SK-N-SH (cell line): ENCODE results near the gene POU3F1.

Source experiments
- CTCF ChIP-seq: fragments of 200-600 bp; sonication (generic); IDR thresholded peaks from 2 replicates; pipeline ENCODE4 v1.6.1; 2017; ENCODE audit warnings: antibody characterized with exemption, mild to moderate bottlenecking, moderate library complexity
- EP300 ChIP-seq, 2 experiments: IDR thresholded peaks; 2 replicates each; pipeline versions ENCODE4 v1.4.0 to v1.6.1; 2012; ENCODE audit warnings: borderline replicate concordance in 1 of 2, low read depth in 1 of 2, low read length in 1 of 2
- FOSL2 ChIP-seq: IDR thresholded peaks from 2 replicates; pipeline ENCODE4 v1.4.0; 2012; ENCODE audit warnings: low read depth, mild to moderate bottlenecking, moderate library complexity, borderline replicate concordance
- IRF3 ChIP-seq: fragments of 150-350 bp; IDR thresholded peaks from 2 replicates; pipeline ENCODE4 v1.6.1; 2016; ENCODE audit warnings: mild to moderate bottlenecking, low read depth, low read length
- JUND ChIP-seq: IDR thresholded peaks from 2 replicates; pipeline ENCODE4 v1.4.0; 2012
- MAX ChIP-seq: IDR thresholded peaks from 2 replicates; pipeline ENCODE4 v1.4.0; 2012; ENCODE audit warnings: low read depth
- POLR2AphosphoS5 ChIP-seq: IDR thresholded peaks from 2 replicates; pipeline ENCODE4 v1.6.1; 2012; ENCODE audit warnings: low read depth, low read length
- REST ChIP-seq: IDR thresholded peaks from 2 replicates; pipeline ENCODE4 v1.6.1; 2012; ENCODE audit warnings: mild to moderate bottlenecking, low read depth, low read length, moderate library complexity
- RFX5 ChIP-seq: IDR thresholded peaks from 2 replicates; pipeline ENCODE4 v1.6.1; 2012; ENCODE audit warnings: mild to moderate bottlenecking, improper control_type of control experiment, low read length
- SIN3A ChIP-seq: IDR thresholded peaks from 2 replicates; pipeline ENCODE4 v1.6.1; 2012; ENCODE audit warnings: low read depth, mild to moderate bottlenecking, low read length, moderate library complexity, borderline replicate concordance
- SMC3 ChIP-seq: IDR thresholded peaks from 2 replicates; pipeline ENCODE4 v1.6.1; 2012; ENCODE audit warnings: low read depth, low read length, improper control_type of control experiment
- TEAD4 ChIP-seq: IDR thresholded peaks from 2 replicates; pipeline ENCODE4 v1.4.0; 2012; ENCODE audit warnings: mild to moderate bottlenecking, borderline replicate concordance; ENCODE audit not compliant: insufficient read depth
- USF2 ChIP-seq: fragments of 150-350 bp; IDR thresholded peaks from 2 replicates; pipeline ENCODE4 v1.6.1; 2017; ENCODE audit warnings: antibody characterized with exemption, low read length, low read depth, borderline replicate concordance
- YY1 ChIP-seq: IDR thresholded peaks from 2 replicates; pipeline ENCODE4 v1.4.0; 2012; ENCODE audit warnings: low read depth, mild to moderate bottlenecking

- TF ChIP-seq MAX: no peak
- no peak for TF ChIP-seq YY1
- no peak for TF ChIP-seq CTCF
- no peak for TF ChIP-seq SMC3
- TF ChIP-seq RFX5: no peak
- no peak for TF ChIP-seq SIN3A
- TF ChIP-seq TEAD4: no peak
- TF ChIP-seq JUND: no peak
- TF ChIP-seq REST: no peak
- no peak for TF ChIP-seq POLR2AphosphoS5
- TF ChIP-seq EP300 (IDR thresholded peaks at IDR 0.05; ENCODE audit: borderline replicate concordance in 1 of 2, low read depth in 1 of 2, low read length in 1 of 2): no peak
- no peak for TF ChIP-seq FOSL2
- no peak for TF ChIP-seq IRF3
- TF ChIP-seq USF2: no peak
Measured at GRCh38 chr1:38061290-38061689, 14.7 kb upstream of the POU3F1 start.
